HepG2 (cell line): ENCODE measurements around the gene ERCC6L2. TPM values are rescaled to one million over a fixed set of nuclear protein-coding genes. Genes with fewer than 3 reads are reported as not detected.

Source experiments
- ATAC-seq: fragments of 200-7000 bp; cut with Tn5 transposase; 3 replicates; pipeline ENCODE4 v1.9.1; 2020; ENCODE audit warnings: mild to moderate bottlenecking, moderate library complexity
- BruUV-seq: library from RNA; stranded (reverse); fragments of 400-500 nt; replicated peaks from 2 replicates; lab custom pipeline; 2021; lab: Mats Ljungman, UMichigan
- CTCF ChIA-PET: fragments of 300-600 bp; formaldehyde crosslinking; extraction: SDS; loops from one replicate; lab custom pipeline; 2021; ENCODE audit warnings: low total read pairs, inconsistent platforms, low intra/inter-chr PET ratio; lab: Yijun Ruan, JAX
- POLR2A ChIA-PET: fragments of 350-600 bp; sonication (Branson Sonifier 250); formaldehyde crosslinking; loops from one replicate; lab custom pipeline; 2020; ENCODE audit warnings: antibody characterized with exemption, inconsistent platforms; lab: Yijun Ruan, JAX
- DNase-seq: peaks from one replicate; pipeline ENCODE4 v3.0.0-alpha.2; 2015; ENCODE audit warnings: low spot score
- FAIRE-seq: peaks from 3 replicates; lab custom pipeline; 2011; peaks lifted over from hg19 to GRCh38; lab: Jason Lieb, UNC
- H2AFZ ChIP-seq: one replicate; pipeline ENCODE4 v1.6.1; 2011; ENCODE audit warnings: low read length, inconsistent platforms
- H3K27ac ChIP-seq: fragments of 300-600 bp; 3 replicates; pipeline ENCODE4 v1.8.0; 2011; ENCODE audit warnings: mixed run types, mild to moderate bottlenecking, mixed read lengths, low read length, inconsistent platforms; ENCODE audit not compliant: insufficient read depth; ENCODE audit errors: extremely low read length
- H3K27me3 ChIP-seq, 2 experiments: fragments of 200-600 bp in 1 of 2; 2 replicates in 1 of 2; 3 replicates in 1 of 2; pipeline versions ENCODE4 v1.6.0 to v1.8.0; 2011; ENCODE audit warnings: low read length in 2 of 2, mild to moderate bottlenecking in 2 of 2, moderate library complexity in 2 of 2, inconsistent platforms in 1 of 2; ENCODE audit not compliant: insufficient read depth in 2 of 2, control insufficient read depth in 1 of 2
- H3K36me3 ChIP-seq, 2 experiments: fragments of 200-600 bp in 1 of 2; replicated peaks in 1 of 2; 2 replicates in 1 of 2; 3 replicates in 1 of 2; pipeline versions ENCODE4 v1.5.1 to v1.8.0; 2011; ENCODE audit warnings: low read length in 2 of 2, inconsistent platforms in 1 of 2; ENCODE audit not compliant: insufficient read depth in 2 of 2, control insufficient read depth in 1 of 2
- H3K4me1 ChIP-seq: 2 replicates; pipeline ENCODE4 v1.5.1; 2012; ENCODE audit warnings: low read length, inconsistent platforms; ENCODE audit not compliant: insufficient read depth
- H3K4me2 ChIP-seq: 2 replicates; pipeline ENCODE4 v1.6.0; 2011; ENCODE audit warnings: low read depth, low read length, inconsistent platforms
- H3K4me3 ChIP-seq, 3 experiments: fragments of 200-600 bp in 1 of 3; sonication (generic), shearing (Covaris generic) in 1 of 3; replicated peaks in 1 of 3; 2 replicates each; pipeline ENCODE4 v1.5.1; 2011 to 2016; ENCODE audit warnings: low read length in 3 of 3, inconsistent platforms in 2 of 3, low read depth in 2 of 3, mild to moderate bottlenecking in 2 of 3, control low read depth in 1 of 3, mixed read lengths in 1 of 3; ENCODE audit not compliant: insufficient read depth in 1 of 3
- H3K79me2 ChIP-seq: one replicate; pipeline ENCODE4 v1.6.1; 2011; ENCODE audit warnings: low read length, inconsistent platforms; ENCODE audit not compliant: insufficient read depth
- H3K9ac ChIP-seq: 2 replicates; pipeline ENCODE4 v1.6.0; 2011; ENCODE audit warnings: mild to moderate bottlenecking, low read depth, low read length, inconsistent platforms; ENCODE audit not compliant: insufficient read depth
- H3K9me3 ChIP-seq: 2 replicates; pipeline ENCODE4 v1.5.1; 2012; ENCODE audit warnings: mild to moderate bottlenecking, low read length
- H4K20me1 ChIP-seq: 2 replicates; pipeline ENCODE4 v1.6.0; 2011; ENCODE audit warnings: inconsistent platforms, mild to moderate bottlenecking, low read length, moderate library complexity; ENCODE audit not compliant: insufficient read depth
- ATRX ChIP-seq: sonication (generic); formaldehyde crosslinking; IDR thresholded peaks from 2 replicates; pipeline ENCODE4 v1.4.0; 2020; ENCODE audit warnings: missing genetic modification reagents, borderline replicate concordance
- BHLHE40 ChIP-seq: IDR thresholded peaks from 2 replicates; pipeline ENCODE4 v1.6.1; 2011; ENCODE audit warnings: low read length, improper control_type of control experiment
- DMTF1 ChIP-seq: sonication (generic); formaldehyde crosslinking; IDR thresholded peaks from 2 replicates; pipeline ENCODE4 v1.4.0; 2020; ENCODE audit warnings: mild to moderate bottlenecking, missing genetic modification reagents
- KDM4B ChIP-seq: sonication (generic); formaldehyde crosslinking; IDR thresholded peaks from 2 replicates; pipeline ENCODE4 v1.4.0; 2020; ENCODE audit warnings: missing genetic modification reagents
- MED1 ChIP-seq: sonication (generic); formaldehyde crosslinking; IDR thresholded peaks from 2 replicates; pipeline ENCODE4 v1.4.0; 2020; ENCODE audit warnings: missing genetic modification reagents
- MXD1 ChIP-seq: sonication (generic); formaldehyde crosslinking; IDR thresholded peaks from 2 replicates; pipeline ENCODE4 v1.4.0; 2020; ENCODE audit warnings: mild to moderate bottlenecking, missing genetic modification reagents
- NCOA5 ChIP-seq: sonication (generic); formaldehyde crosslinking; IDR thresholded peaks from 2 replicates; pipeline ENCODE4 v1.4.0; 2020; ENCODE audit warnings: missing genetic modification reagents
- REXO4 ChIP-seq: sonication (generic); formaldehyde crosslinking; IDR thresholded peaks from 2 replicates; pipeline ENCODE4 v1.8.0; 2022; ENCODE audit warnings: missing genetic modification reagents, mild to moderate bottlenecking, borderline replicate concordance
- XBP1 ChIP-seq: sonication (generic); formaldehyde crosslinking; IDR thresholded peaks from 2 replicates; pipeline ENCODE4 v1.5.0; 2020; ENCODE audit warnings: missing genetic modification reagents
- ZKSCAN8 ChIP-seq: IDR thresholded peaks from 2 replicates; pipeline ENCODE4 v1.6.1; 2016; ENCODE audit warnings: borderline replicate concordance, missing genetic modification reagents, missing compliant biosample characterization
- ZNF432 ChIP-seq: sonication (generic); formaldehyde crosslinking; IDR thresholded peaks from 2 replicates; pipeline ENCODE4 v1.5.0; 2020; ENCODE audit warnings: missing genetic modification reagents, mild to moderate bottlenecking, borderline replicate concordance
- ZNF670 ChIP-seq: sonication (generic); formaldehyde crosslinking; IDR thresholded peaks from 2 replicates; pipeline ENCODE4 v1.8.0; 2022; ENCODE audit warnings: mild to moderate bottlenecking, missing genetic modification reagents, borderline replicate concordance
- ZNF674 ChIP-seq: sonication (generic); formaldehyde crosslinking; IDR thresholded peaks from 2 replicates; pipeline ENCODE4 v1.5.0; 2020; ENCODE audit warnings: low read depth, mild to moderate bottlenecking, missing genetic modification reagents
- ZSCAN20 ChIP-seq: sonication (generic); formaldehyde crosslinking; IDR thresholded peaks from 2 replicates; pipeline ENCODE4 v1.4.0; 2020; ENCODE audit warnings: missing genetic modification reagents, mild to moderate bottlenecking, borderline replicate concordance
- WGBS: methylation state at CpG from one replicate; pipeline ENCODE4 v1.1.6; 2017; ENCODE audit warnings: low lambda C conversion rate; 5-methylcytosine and 5-hydroxymethylcytosine counted together
- in situ Hi-C: cut with HindIII; loops from 2 replicates; pipeline ENCODE4 v1.10.0; 2017; ENCODE audit warnings: low pct_unique_long_range_greater_than_20kb; ENCODE audit not compliant: extremely low pct_ligation_motif_present
- intact Hi-C: fragments of 100-400 bp; cut with micrococcal nuclease; formaldehyde crosslinking; loops from one replicate; pipeline ENCODE4 v1.10.0; 2022; ENCODE audit not compliant: unreplicated experiment
- polyA plus RNA-seq, 8 experiments: library from polyadenylated mRNA; depleted of rRNA in 3 of 8; stranded (reverse) in 7 of 8; unstranded in 1 of 8; fragments of >200 nt; fragmentation: Illumina TruSeq in 4 of 8; extraction: Trizol in 4 of 8; gene quantifications; 2 replicates each; pipeline versions ENCODE4 v1.2.1 to v1.2.3, GENCODE V29; 2011 to 2016; ENCODE audit warnings: low read depth in 4 of 8, missing spikeins in 1 of 8, mixed read lengths in 1 of 8; ENCODE audit not compliant: insufficient read depth in 1 of 8
- total RNA-seq, 5 experiments: library from RNA; depleted of rRNA; stranded (reverse); fragments of >200 nt; fragmentation: Illumina TruSeq; extraction: Trizol; gene quantifications; 2 replicates each; pipeline ENCODE4 v1.2.3, GENCODE V29; 2016; ENCODE audit warnings: low read depth in 1 of 5

The ERCC6L2 gene
- total and polyA plus RNA-seq, 2 of the 13 experiments (the other 11 are each of a cell fraction or from before 2014, with no cell fraction given), result 13.4 to 45.9 TPM

- H3K36me3 ChIP-seq, result no peaks in the 10 kb centered on the region
- WGBS, result 81% methylated on average over 6 of the region's 6 CpGs
- no peak overlapping the region for H2AFZ ChIP-seq
- no peak overlapping the region for H3K9ac ChIP-seq
- in situ Hi-C loops (no loop called here), intact Hi-C loops (no loop called here)
- H3K4me2 ChIP-seq, result no peak overlapping the region
- ATAC-seq (no peak), FAIRE-seq (no peak), DNase-seq (no peak)
- H3K27ac ChIP-seq, result no peak overlapping the region
- ChIA-PET POLR2A (no interaction called here), CTCF (no interaction called here)
- H4K20me1 ChIP-seq, result no peaks in the 10 kb centered on the region
- peaks cover 9% of the 10 kb centered on the region for H3K4me1 ChIP-seq
- no peak overlapping the region for H3K4me3 ChIP-seq
- no peaks in the 10 kb centered on the region for H3K9me3 ChIP-seq
- TF ChIP-seq ZNF670 (CRISPR knock-in tag) (no peak), ZNF674 (CRISPR knock-in tag) (no peak), MXD1 (CRISPR knock-in tag) (no peak), ZNF432 (CRISPR knock-in tag) (no peak), REXO4 (CRISPR knock-in tag) (no peak), BHLHE40 (no peak), ZSCAN20 (no peak), ZKSCAN8 (no peak), ATRX (CRISPR knock-in tag) (no peak), MED1 (CRISPR knock-in tag) (no peak), XBP1 (CRISPR knock-in tag) (no peak), NCOA5 (no peak), DMTF1 (CRISPR knock-in tag) (no peak), KDM4B (CRISPR knock-in tag) (no peak)
- BruUV-seq, result no TSS peak
- 0 out of 5 replicates have a peak, but pooled peaks cover 0 to 1% of the 10 kb centered on the region in 2 experiments for H3K27me3 ChIP-seq
- H3K79me2 ChIP-seq, result no peaks in the 10 kb centered on the region
These were observed 41.8 kb upstream of the ERCC6L2 start for GRCh38 chr9:95833546-95834178.
